Peyer's patch (tissue), 4 donors: ENCODE measurements around the gene MTSS2. TPM values are rescaled to one million over a fixed set of nuclear protein-coding genes. Genes with fewer than 3 reads are reported as not detected.

Source experiments
- DNase-seq, 3 donors: peaks; one replicate each; pipeline ENCODE4 v3.0.0-alpha.2; 2017 to 2019
- H3K27ac ChIP-seq, 4 donors: fragments of 200-600 bp; sonication (generic); one replicate each; pipeline ENCODE4 v1.5.1; 2016 to 2019
- H3K27me3 ChIP-seq, 2 donors: fragments of 200-600 bp; sonication (generic); one replicate each; pipeline ENCODE4 v1.5.1; 2019
- H3K36me3 ChIP-seq, 3 donors: fragments of 200-600 bp; sonication (generic); one replicate each; pipeline ENCODE4 v1.5.1; 2016 to 2019
- H3K4me1 ChIP-seq, 4 donors: fragments of 200-600 bp; sonication (generic); one replicate each; pipeline ENCODE4 v1.5.1; 2016 to 2019
- H3K4me3 ChIP-seq, 4 donors: fragments of 200-600 bp; sonication (generic); 1 replicate in 3 of 4; 2 replicates in 1 of 4; pipeline ENCODE4 v1.5.1; 2016 to 2019; ENCODE audit warnings: mild to moderate bottlenecking in 1 of 4
- H3K9me3 ChIP-seq, 4 donors: fragments of 200-600 bp; sonication (generic); one replicate each; pipeline ENCODE4 v1.5.1; 2016 to 2019; ENCODE audit warnings: mild to moderate bottlenecking in 1 of 4
- POLR2A ChIP-seq, 2 donors: fragments of 450-650 bp; IDR thresholded peaks; one replicate each; pipeline ENCODE4 v1.5.1; 2017; ENCODE audit warnings: antibody characterized with exemption in 2 of 2, mild to moderate bottlenecking in 2 of 2, moderate library complexity in 2 of 2
- total RNA-seq, 4 donors: library from RNA; depleted of rRNA; stranded (reverse); fragments of >200 nt; gene quantifications; one replicate each; pipeline ENCODE4 v1.1.0, GENCODE V29; 2016
- TF ChIP-seq, protein P1 (sequence below), 6 experiments: fragments of 450-650 bp in 4 of 6; fragments of 200-600 bp in 2 of 6; sonication (generic) in 1 of 6; IDR thresholded peaks; one replicate each; pipeline ENCODE4 v1.5.1; 2017 to 2019; ENCODE audit warnings: antibody characterized with exemption in 6 of 6, mild to moderate bottlenecking in 3 of 6, moderate library complexity in 1 of 6

Gene MTSS2
- total RNA-seq, 4 donors from 2014 or later: 12.1 to 115 (median 30.4) TPM

DNA sequence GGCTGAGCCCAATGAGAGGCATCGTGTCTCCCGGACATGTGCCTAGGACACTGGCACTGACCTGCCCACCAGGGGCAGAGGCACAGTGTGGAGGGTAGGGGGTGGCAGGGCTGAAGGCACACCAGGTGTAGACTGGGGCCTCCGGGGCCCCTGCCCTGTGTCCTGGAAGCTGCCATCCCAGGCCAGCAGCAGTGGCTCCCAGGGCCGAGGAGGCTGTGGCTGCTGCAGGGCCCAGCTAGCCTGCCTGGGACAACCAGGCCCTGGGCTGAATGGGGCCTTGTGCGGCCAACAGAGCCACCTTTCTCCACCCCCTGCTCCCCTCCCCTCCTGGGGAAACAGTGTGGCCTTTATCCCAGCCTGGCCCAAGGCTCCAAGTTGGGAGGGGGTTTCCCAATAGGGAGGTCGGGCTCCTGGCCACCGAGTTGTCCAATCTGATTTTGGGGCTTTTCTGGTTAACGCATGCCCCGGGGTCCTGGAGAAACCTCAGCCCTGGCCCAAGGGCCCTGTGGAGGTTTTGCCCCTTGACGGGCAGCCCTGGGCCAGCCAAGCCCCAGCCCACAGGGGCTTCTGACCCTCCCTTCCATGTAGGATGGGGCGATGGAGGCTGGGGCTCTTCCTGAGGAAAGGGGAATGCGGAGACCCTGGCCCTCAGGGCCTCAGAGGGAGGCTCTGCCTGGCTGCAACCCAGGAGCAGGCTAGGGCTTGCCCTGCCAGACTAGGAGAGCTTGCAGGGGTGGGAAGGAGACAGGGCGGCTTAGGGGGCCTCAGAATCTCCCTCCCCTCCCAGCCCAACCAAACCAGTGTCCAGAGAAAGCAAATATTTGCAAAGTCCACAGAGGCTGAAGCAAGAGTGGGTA, 4.2 kb downstream of the MTSS2 start:
- Histone ChIP-seq H3K27me3 (no peaks in the 10 kb centered on the region), H3K36me3 (peaks cover 0 to 29% (median 0%) of the 10 kb centered on the region in 3 donors), H3K4me3 (peak overlapping the region in 1 of 4 donors; percentile 58), H3K27ac (peak overlapping the region in 3 of 4 donors; percentile 53 to 79 (median 57)), H3K9me3 (no peaks in the 10 kb centered on the region), H3K4me1 (peaks cover 0 to 47% (median 8%) of the 10 kb centered on the region in 4 donors)
- DNase-seq: no peak
- TF ChIP-seq, protein P1, sequence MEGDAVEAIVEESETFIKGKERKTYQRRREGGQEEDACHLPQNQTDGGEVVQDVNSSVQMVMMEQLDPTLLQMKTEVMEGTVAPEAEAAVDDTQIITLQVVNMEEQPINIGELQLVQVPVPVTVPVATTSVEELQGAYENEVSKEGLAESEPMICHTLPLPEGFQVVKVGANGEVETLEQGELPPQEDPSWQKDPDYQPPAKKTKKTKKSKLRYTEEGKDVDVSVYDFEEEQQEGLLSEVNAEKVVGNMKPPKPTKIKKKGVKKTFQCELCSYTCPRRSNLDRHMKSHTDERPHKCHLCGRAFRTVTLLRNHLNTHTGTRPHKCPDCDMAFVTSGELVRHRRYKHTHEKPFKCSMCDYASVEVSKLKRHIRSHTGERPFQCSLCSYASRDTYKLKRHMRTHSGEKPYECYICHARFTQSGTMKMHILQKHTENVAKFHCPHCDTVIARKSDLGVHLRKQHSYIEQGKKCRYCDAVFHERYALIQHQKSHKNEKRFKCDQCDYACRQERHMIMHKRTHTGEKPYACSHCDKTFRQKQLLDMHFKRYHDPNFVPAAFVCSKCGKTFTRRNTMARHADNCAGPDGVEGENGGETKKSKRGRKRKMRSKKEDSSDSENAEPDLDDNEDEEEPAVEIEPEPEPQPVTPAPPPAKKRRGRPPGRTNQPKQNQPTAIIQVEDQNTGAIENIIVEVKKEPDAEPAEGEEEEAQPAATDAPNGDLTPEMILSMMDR (IDR thresholded peaks at IDR 0.05): no peak
- TF ChIP-seq POLR2A (IDR thresholded peaks at IDR 0.05): no peak

DNA sequence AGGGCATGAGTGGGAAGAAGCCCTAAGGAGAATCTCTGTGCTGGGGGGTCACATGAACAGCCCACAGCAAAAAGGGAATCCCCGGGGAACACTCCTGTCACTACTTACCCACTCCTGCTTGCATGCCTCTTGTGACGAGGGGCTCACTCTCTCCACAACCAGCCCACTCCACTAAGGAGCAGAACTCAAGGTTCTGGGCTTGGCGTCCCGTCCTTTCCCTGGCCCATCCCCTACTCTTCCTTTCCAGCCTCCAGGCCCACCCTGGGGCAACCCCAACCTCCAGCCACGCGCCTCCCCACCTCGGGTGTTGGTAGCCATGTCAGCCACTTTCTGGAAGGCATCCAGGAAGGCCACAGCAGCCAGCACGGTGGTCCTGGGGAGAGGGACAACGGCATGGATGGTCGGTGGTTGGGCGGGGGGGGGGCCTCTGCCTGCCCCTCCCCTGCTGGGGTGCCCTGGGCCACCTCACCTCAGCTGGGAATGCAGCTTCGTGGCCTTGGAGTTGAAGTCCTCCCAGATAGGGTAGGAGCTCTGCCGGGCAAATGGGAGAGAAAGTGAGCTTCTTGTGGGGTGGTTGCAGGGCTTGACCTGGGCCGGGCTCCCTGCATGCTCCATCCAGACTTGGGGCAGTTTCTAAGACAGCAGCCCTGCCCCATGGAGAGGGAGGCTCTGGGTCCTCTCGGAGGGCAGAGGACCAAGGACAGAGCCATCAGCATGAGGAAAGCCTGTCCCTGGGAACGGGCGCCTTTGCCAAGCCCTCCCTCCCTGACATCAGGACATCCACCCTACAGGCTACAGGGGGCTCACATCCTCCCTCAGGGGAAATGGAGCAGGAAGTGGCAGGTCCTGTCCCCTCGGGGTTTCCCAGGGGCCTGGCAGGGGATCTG, 5.1 kb downstream of the MTSS2 start:
- Histone ChIP-seq H3K9me3 (no peaks in the 10 kb centered on the region), H3K4me3 (no peak overlapping the region), H3K27me3 (no peaks in the 10 kb centered on the region), H3K36me3 (peaks cover 0 to 33% (median 0%) of the 10 kb centered on the region in 3 donors), H3K27ac (peak overlapping the region in 3 of 4 donors; percentile 53 to 79 (median 57)), H3K4me1 (peaks cover 0 to 42% (median 6%) of the 10 kb centered on the region in 4 donors)
- DNase-seq: no peak
- TF ChIP-seq, protein P1 (IDR thresholded peaks at IDR 0.05): no peak
- no peak for TF ChIP-seq POLR2A (IDR thresholded peaks at IDR 0.05)

DNA sequence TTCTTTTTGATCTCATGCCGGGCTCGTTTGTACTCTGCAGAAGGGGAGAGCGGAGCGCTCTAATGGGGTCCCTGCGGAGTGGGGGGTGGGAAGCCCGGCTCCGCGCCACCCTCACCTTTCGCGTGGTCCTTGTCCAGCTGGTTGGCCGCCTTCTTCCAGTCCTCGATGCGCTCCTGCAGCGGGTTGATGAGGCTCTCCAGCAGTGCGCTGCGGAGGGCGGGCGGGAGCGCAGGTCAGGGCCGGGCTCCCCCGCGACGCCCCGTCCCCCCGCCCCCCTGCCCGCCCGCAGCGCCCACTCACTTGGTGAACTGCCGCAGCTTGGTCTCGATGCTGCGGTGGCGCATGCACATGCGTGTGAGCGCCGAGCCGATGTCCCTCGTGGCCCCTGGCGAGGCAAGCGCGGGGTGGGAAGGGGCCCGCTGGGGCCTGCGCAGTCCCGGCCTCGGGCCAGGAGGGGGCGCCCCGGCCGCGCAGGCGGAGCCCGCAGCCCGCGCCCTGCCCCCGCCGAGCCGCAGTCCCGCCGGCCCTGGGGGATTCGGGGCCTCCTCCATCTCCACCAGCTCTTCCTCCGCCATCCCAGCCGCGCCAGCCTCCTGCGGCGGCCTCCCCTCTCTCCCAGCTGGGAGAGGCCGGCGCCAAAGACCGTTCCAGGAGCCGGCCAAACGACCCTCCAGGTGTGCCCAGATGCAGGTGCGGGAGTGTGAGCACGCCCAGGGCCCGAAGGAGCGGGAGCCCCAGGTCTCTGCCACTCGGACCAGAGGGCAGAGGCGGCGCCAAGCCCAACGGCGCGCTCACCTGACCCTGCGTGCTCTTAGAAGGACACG, 6.0 kb downstream of the MTSS2 start:
- H3K4me1 ChIP-seq: peaks cover 0 to 37% (median under 1%) of the 10 kb centered on the region in 4 donors
- TF ChIP-seq POLR2A (IDR thresholded peaks at IDR 0.05): no peak
- TF ChIP-seq, protein P1 (IDR thresholded peaks at IDR 0.05): peak in 4 of 6 experiments; percentile 14 to 74 (median 63)
- peak overlapping the region in 2 of 4 donors; percentile 35 to 79 for H3K27ac ChIP-seq
- DNase-seq: no peak
- peak overlapping the region in 1 of 4 donors; percentile 23 for H3K4me3 ChIP-seq
- no peaks in the 10 kb centered on the region for H3K9me3 ChIP-seq
- H3K27me3 ChIP-seq: no peaks in the 10 kb centered on the region
- H3K36me3 ChIP-seq: peaks cover 0 to 40% (median 0%) of the 10 kb centered on the region in 3 donors

DNA sequence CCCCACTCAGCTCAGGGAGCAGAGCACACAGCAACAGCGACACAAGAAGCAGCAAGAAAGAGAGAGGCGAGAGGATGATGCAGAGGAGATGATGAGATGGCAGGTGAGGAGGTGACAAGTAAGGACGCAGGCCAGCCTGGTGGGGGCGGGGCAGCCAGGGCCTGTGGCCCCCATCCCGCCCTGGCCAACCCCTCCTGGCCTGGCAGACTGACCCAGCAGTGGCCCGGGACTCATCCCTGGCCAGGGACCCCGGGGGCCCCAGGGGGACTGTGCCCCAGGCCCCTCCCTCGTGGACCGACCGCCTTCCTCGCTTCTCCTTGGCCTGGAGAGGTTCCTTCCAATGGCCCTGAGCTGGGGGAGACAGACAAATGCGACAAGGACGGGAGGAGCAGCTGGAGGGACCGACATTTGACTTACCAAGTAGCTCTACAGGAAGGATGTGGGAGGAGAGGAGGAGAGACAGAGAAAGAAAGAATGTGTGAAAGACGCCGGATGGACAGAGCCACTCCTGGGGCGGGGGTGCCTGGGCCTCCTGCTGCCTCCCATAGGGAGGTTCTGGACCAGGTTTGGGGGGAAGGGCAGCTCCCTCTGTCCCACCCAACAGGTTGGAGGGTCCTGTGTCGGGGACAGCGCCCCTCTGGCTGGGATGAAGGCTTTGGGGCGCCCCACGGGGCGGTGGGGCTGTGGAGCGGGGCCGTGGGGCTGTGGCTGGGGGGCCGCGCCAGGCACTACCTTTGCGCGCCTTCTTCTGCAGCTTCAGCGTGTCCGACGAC, 6.8 kb downstream of the MTSS2 start:
- H3K4me1 ChIP-seq: peaks cover 0 to 37% (median 0%) of the 10 kb centered on the region in 4 donors
- no peaks in the 10 kb centered on the region for H3K27me3 ChIP-seq
- peaks cover 0 to 47% (median 0%) of the 10 kb centered on the region in 3 donors for H3K36me3 ChIP-seq
- no peak for DNase-seq
- peak overlapping the region in 1 of 4 donors; percentile 10 for H3K27ac ChIP-seq
- no peak overlapping the region for H3K4me3 ChIP-seq
- no peak for TF ChIP-seq POLR2A (IDR thresholded peaks at IDR 0.05)
- TF ChIP-seq, protein P1 (IDR thresholded peaks at IDR 0.05): no peak
- no peaks in the 10 kb centered on the region for H3K9me3 ChIP-seq
